Keratinocyte (primary cell): ENCODE measurements around the gene GLP2R. TPM values are rescaled to one million over a fixed set of nuclear protein-coding genes. Genes with fewer than 3 reads are reported as not detected.

Source experiments
- DNase-seq: peaks from one replicate; pipeline ENCODE4 v3.0.0-alpha.2; 2011; ENCODE audit warnings: low read depth, missing footprints, low spot score
- FAIRE-seq: peaks from 2 replicates; lab custom pipeline; 2011; peaks lifted over from hg19 to GRCh38; lab: Jason Lieb, UNC
- H2AFZ ChIP-seq: 2 replicates; pipeline ENCODE4 v1.6.0; 2012; ENCODE audit warnings: low read length, control low read depth, inconsistent platforms; ENCODE audit not compliant: control insufficient read depth
- H3K27ac ChIP-seq: 2 replicates; pipeline ENCODE4 v1.5.1; 2011; ENCODE audit warnings: low read length; ENCODE audit not compliant: control insufficient read depth, insufficient read depth
- H3K27me3 ChIP-seq: 3 replicates; pipeline ENCODE4 v1.6.0; 2011; ENCODE audit warnings: low read length; ENCODE audit not compliant: control insufficient read depth, insufficient read depth; ENCODE audit errors: extremely low read depth
- H3K36me3 ChIP-seq, 2 experiments: 2 replicates in 1 of 2; 3 replicates in 1 of 2; pipeline ENCODE4 v1.5.1; 2011; ENCODE audit warnings: low read length in 2 of 2, mild to moderate bottlenecking in 1 of 2; ENCODE audit not compliant: control insufficient read depth in 2 of 2, insufficient read depth in 2 of 2; ENCODE audit errors: extremely low read depth in 1 of 2
- H3K4me1 ChIP-seq: 3 replicates; pipeline ENCODE4 v1.5.1; 2011; ENCODE audit warnings: low read length; ENCODE audit not compliant: control insufficient read depth, insufficient read depth; ENCODE audit errors: extremely low read depth
- H3K4me2 ChIP-seq: 3 replicates; pipeline ENCODE4 v1.6.0; 2011; ENCODE audit warnings: low read depth, low read length; ENCODE audit not compliant: control insufficient read depth, insufficient read depth; ENCODE audit errors: extremely low read depth
- H3K4me3 ChIP-seq, 3 experiments: fragments of 200-600 bp in 1 of 3; sonication (generic) in 1 of 3; 2 replicates in 2 of 3; 3 replicates in 1 of 3; pipeline ENCODE4 v1.5.1; 2011 to 2016; ENCODE audit warnings: low read length in 3 of 3, mild to moderate bottlenecking in 3 of 3, control low read depth in 2 of 3, inconsistent platforms in 1 of 3, low read depth in 1 of 3, mixed read lengths in 1 of 3, mixed run types in 1 of 3, moderate library complexity in 1 of 3; ENCODE audit not compliant: control insufficient read depth in 2 of 3, insufficient read depth in 2 of 3; ENCODE audit errors: extremely low read depth in 1 of 3
- H3K79me2 ChIP-seq: 2 replicates; pipeline ENCODE4 v1.6.0; 2012; ENCODE audit warnings: low read length; ENCODE audit not compliant: control insufficient read depth, insufficient read depth
- H3K9ac ChIP-seq: 3 replicates; pipeline ENCODE4 v1.6.0; 2011; ENCODE audit warnings: low read length; ENCODE audit not compliant: control insufficient read depth, insufficient read depth; ENCODE audit errors: extremely low read depth
- H3K9me1 ChIP-seq: 3 replicates; pipeline ENCODE4 v1.6.0; 2011; ENCODE audit warnings: low read length; ENCODE audit not compliant: control insufficient read depth, insufficient read depth; ENCODE audit errors: extremely low read depth
- H3K9me3 ChIP-seq: 2 replicates; pipeline ENCODE4 v1.5.1; 2012; ENCODE audit warnings: low read depth, low read length; ENCODE audit not compliant: control insufficient read depth
- H4K20me1 ChIP-seq: 3 replicates; pipeline ENCODE4 v1.6.0; 2011; ENCODE audit warnings: low read length; ENCODE audit not compliant: control insufficient read depth, insufficient read depth; ENCODE audit errors: extremely low read depth
- EZH2 ChIP-seq: IDR thresholded peaks from one replicate; pipeline ENCODE4 v1.6.1; 2012; ENCODE audit warnings: inconsistent platforms, mild to moderate bottlenecking, low read length, moderate library complexity
- dilution Hi-C: fragments of 300-500 bp; cut with MboI; formaldehyde crosslinking; loops from one replicate; pipeline ENCODE4 v1.7.0; 2020; ENCODE audit warnings: low sequenced_read_pairs; ENCODE audit not compliant: extremely low pct_ligation_motif_present
- polyA plus RNA-seq, 5 experiments: library from polyadenylated mRNA; depleted of rRNA in 3 of 5; stranded (reverse) in 3 of 5; stranded (forward) in 1 of 5; unstranded in 1 of 5; fragments of >200 nt; gene quantifications; 1 replicate in 1 of 5; 2 replicates in 3 of 5; 3 replicates in 1 of 5; pipeline versions ENCODE4 v1.2.1 to v1.2.3, GENCODE V29; 2011 to 2012; ENCODE audit warnings: missing spikeins in 2 of 5, low read depth in 1 of 5, low replicate concordance in 1 of 5
- TF ChIP-seq, protein P1 (sequence below), 3 experiments: IDR thresholded peaks in 1 of 3; conservative IDR thresholded peaks in 1 of 3; optimal IDR thresholded peaks in 1 of 3; 2 replicates in 2 of 3; 3 replicates in 1 of 3; pipeline versions ENCODE3 to v1.5.1; 2011; ENCODE audit warnings: low read length in 3 of 3, mild to moderate bottlenecking in 3 of 3, moderate library complexity in 2 of 3, control low read depth in 1 of 3, inconsistent platforms in 1 of 3; ENCODE audit not compliant: insufficient read depth in 2 of 3; ENCODE audit errors: extremely low read depth in 1 of 3

Gene GLP2R
- polyA plus RNA-seq, 1 donor (not counting 4 experiments of a cell fraction or from before 2014, with no cell fraction given), result not detected

DNA sequence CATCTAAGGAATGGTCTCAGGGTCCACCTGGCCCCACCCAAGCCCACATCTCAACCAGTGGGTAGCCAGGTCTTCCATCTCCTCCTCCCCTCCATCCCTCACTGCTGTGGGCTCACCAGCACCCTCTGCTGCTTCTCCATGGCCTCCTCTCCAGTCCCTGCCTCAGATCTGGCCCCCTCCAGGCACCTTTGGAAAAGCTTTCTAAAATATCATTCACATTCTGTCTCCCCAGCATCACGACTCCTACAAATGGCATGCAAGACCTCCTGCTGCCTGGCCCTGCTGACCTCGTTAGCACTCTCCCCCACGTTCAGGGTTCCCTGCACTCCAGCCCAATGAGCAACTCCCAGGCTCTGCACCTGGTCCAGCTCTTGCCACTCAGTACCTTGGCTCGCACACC lies 13.7 kb downstream of the GLP2R start:
- no peaks in the 10 kb centered on the region for H3K27me3 ChIP-seq
- H3K4me3 ChIP-seq, result no peak overlapping the region
- no peaks in the 10 kb centered on the region for H4K20me1 ChIP-seq
- H3K36me3 ChIP-seq, result no peaks in the 10 kb centered on the region
- H3K4me2 ChIP-seq, result no peak overlapping the region
- no peaks in the 10 kb centered on the region for H3K9me3 ChIP-seq
- H3K79me2 ChIP-seq, result no peaks in the 10 kb centered on the region
- TF ChIP-seq, protein P1, sequence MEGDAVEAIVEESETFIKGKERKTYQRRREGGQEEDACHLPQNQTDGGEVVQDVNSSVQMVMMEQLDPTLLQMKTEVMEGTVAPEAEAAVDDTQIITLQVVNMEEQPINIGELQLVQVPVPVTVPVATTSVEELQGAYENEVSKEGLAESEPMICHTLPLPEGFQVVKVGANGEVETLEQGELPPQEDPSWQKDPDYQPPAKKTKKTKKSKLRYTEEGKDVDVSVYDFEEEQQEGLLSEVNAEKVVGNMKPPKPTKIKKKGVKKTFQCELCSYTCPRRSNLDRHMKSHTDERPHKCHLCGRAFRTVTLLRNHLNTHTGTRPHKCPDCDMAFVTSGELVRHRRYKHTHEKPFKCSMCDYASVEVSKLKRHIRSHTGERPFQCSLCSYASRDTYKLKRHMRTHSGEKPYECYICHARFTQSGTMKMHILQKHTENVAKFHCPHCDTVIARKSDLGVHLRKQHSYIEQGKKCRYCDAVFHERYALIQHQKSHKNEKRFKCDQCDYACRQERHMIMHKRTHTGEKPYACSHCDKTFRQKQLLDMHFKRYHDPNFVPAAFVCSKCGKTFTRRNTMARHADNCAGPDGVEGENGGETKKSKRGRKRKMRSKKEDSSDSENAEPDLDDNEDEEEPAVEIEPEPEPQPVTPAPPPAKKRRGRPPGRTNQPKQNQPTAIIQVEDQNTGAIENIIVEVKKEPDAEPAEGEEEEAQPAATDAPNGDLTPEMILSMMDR (optimal IDR thresholded peaks at IDR 0.05 in 1 of 3, IDR thresholded peaks at IDR 0.05 in 1 of 3, conservative IDR thresholded peaks at IDR 0.05 in 1 of 3; ENCODE audit: extremely low read depth in 1 of 3, insufficient read depth in 2 of 3, low read length in 3 of 3), result no peak
- TF ChIP-seq EZH2, result no peak
- dilution Hi-C loops, result no loop called here
- no peak overlapping the region for H3K9ac ChIP-seq
- no peak for FAIRE-seq
- DNase-seq, result no peak
- no peaks in the 10 kb centered on the region for H3K9me1 ChIP-seq
- H3K4me1 ChIP-seq, result no peaks in the 10 kb centered on the region
- no peak overlapping the region for H3K27ac ChIP-seq
- H2AFZ ChIP-seq, result no peak overlapping the region

DNA sequence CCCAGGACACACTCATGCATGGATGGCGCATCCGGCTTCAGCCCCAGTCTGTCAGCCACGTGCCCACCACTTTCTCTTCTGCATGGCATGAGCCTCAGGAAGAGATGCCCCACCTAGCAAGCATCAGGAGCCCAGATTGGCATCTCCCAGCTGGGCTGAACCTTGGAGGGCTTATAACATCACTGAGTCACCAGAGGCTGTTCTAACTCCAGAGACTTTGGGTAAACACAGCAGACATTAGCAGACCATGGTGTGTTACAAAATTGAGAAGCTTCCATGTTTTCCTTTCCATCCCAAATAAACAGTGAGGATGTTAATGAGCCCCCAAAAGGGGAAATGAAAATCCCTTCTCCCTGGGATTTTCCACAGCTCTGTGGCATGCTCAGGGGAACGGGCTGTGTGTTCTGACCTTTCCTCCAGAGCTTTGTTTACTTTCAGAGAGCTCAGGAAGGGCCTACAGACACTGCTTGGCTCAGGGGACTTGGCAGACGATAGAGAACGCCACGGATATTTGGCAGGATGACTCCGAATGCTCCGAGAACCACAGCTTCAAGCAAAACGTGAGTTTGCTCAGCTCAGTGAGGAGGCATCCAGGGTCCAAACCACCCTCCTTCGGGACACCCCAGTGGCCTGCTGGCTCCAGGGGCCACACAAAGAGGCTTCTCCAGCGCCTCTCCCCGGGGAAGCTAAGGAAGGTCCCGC lies 16.5 kb downstream of the GLP2R start:
- Histone ChIP-seq H3K9ac (no peak overlapping the region), H3K9me1 (no peaks in the 10 kb centered on the region), H3K4me1 (no peaks in the 10 kb centered on the region), H3K79me2 (no peaks in the 10 kb centered on the region), H4K20me1 (no peaks in the 10 kb centered on the region), H3K27me3 (no peaks in the 10 kb centered on the region), H3K27ac (no peak overlapping the region), H3K9me3 (no peaks in the 10 kb centered on the region), H2AFZ (no peak overlapping the region), H3K4me3 (no peak overlapping the region), H3K36me3 (no peaks in the 10 kb centered on the region), H3K4me2 (no peak overlapping the region)
- FAIRE-seq (no peak), DNase-seq (no peak)
- dilution Hi-C loops, result no loop called here
- TF ChIP-seq EZH2, result no peak
- TF ChIP-seq, protein P1 (optimal IDR thresholded peaks at IDR 0.05 in 1 of 3, IDR thresholded peaks at IDR 0.05 in 1 of 3, conservative IDR thresholded peaks at IDR 0.05 in 1 of 3; ENCODE audit: extremely low read depth in 1 of 3, insufficient read depth in 2 of 3, low read length in 3 of 3), result no peak
